HFFc6 (cell line): ENCODE results near the gene ATF5. TPM values are rescaled to one million over a fixed set of nuclear protein-coding genes. Genes with fewer than 3 reads are reported as not detected.

Experiments used
- DNase-seq: peaks from one replicate; pipeline ENCODE4 v3.0.0-alpha.2; 2018
- H3K27ac Mint-ChIP-seq: 2 replicates; pipeline ENCODE4 v1.8.0; 2020; ENCODE audit warnings: mild to moderate bottlenecking, mixed read lengths
- H3K27me3 Mint-ChIP-seq: 2 replicates; pipeline ENCODE4 v1.8.0; 2021; ENCODE audit warnings: mild to moderate bottlenecking, moderate library complexity, mixed read lengths; ENCODE audit not compliant: insufficient read depth
- H3K36me3 Mint-ChIP-seq: 2 replicates; pipeline ENCODE4 v1.8.0; 2021; ENCODE audit warnings: low read depth, mixed read lengths
- H3K4me1 Mint-ChIP-seq: 2 replicates; pipeline ENCODE4 v1.8.0; 2020; ENCODE audit warnings: low read depth, mixed read lengths
- H3K4me3 Mint-ChIP-seq: 2 replicates; pipeline ENCODE4 v1.8.0; 2020; ENCODE audit warnings: mild to moderate bottlenecking, moderate library complexity, mixed read lengths
- H3K9me3 Mint-ChIP-seq: 2 replicates; pipeline ENCODE4 v1.8.0; 2020; ENCODE audit warnings: mild to moderate bottlenecking, mixed read lengths
- CTCF ChIP-seq: fragments of 200-600 bp; sonication (generic); IDR thresholded peaks from 2 replicates; pipeline ENCODE4 v1.5.0; 2021; ENCODE audit warnings: antibody characterized with exemption, mild to moderate bottlenecking
- total RNA-seq, 6 experiments: library from RNA; stranded (reverse); fragmentation: NEBNext Ultra II Directional; extraction: Animal tissue kit (Norgen Biotek cat#: 25700); gene quantifications; 2 replicates in 1 of 6; 3 replicates in 5 of 6; pipeline ENCODE4 v1.2.3, GENCODE V29; 2021

The ATF5 gene
- total RNA-seq, 6 experiments from 2014 or later, result 38.2 to 44.4 (median 41.2) TPM

- no peaks in the 10 kb centered on the region for H3K36me3 Mint-ChIP-seq
- H3K9me3 Mint-ChIP-seq, result no peaks in the 10 kb centered on the region
- no peak overlapping the region; the same call in 1 of the 2 replicates for H3K4me3 Mint-ChIP-seq
- TF ChIP-seq CTCF, result no peak
- no peak overlapping the region for H3K27ac Mint-ChIP-seq
- peaks cover 3% of the 10 kb centered on the region for H3K4me1 Mint-ChIP-seq
- H3K27me3 Mint-ChIP-seq, result peaks cover 10% of the 10 kb centered on the region
- DNase-seq, result no peak
These were observed 37.6 kb upstream of the ATF5 start for GRCh38 chr19:49891393-49891792.

GRCh38 chr19:49892716-49893115 is 36.3 kb upstream of the ATF5 start:
- Mint-ChIP-seq H3K27me3 (peaks cover 11% of the 10 kb centered on the region), H3K4me1 (peaks cover 16% of the 10 kb centered on the region), H3K4me3 (no peak overlapping the region), H3K36me3 (no peaks in the 10 kb centered on the region), H3K9me3 (no peaks in the 10 kb centered on the region), H3K27ac (no peak overlapping the region)
- DNase-seq, result no peak
- TF ChIP-seq CTCF, result no peak

- Mint-ChIP-seq H3K4me3 (no peak overlapping the region), H3K9me3 (no peaks in the 10 kb centered on the region), H3K4me1 (peaks cover 20% of the 10 kb centered on the region), H3K27me3 (peaks cover 9% of the 10 kb centered on the region), H3K27ac (no peak overlapping the region), H3K36me3 (no peaks in the 10 kb centered on the region)
- TF ChIP-seq CTCF, result no peak
- DNase-seq, result no peak
These were observed 34.9 kb upstream of the ATF5 start for GRCh38 chr19:49894011-49894664.

GRCh38 chr19:49894879-49895565 is 34.0 kb upstream of the ATF5 start:
- H3K36me3 Mint-ChIP-seq, result no peaks in the 10 kb centered on the region
- TF ChIP-seq CTCF, result no peak
- no peak overlapping the region for H3K27ac Mint-ChIP-seq
- H3K27me3 Mint-ChIP-seq, result peaks cover 9% of the 10 kb centered on the region
- no peak for DNase-seq
- no peak overlapping the region for H3K4me3 Mint-ChIP-seq
- H3K4me1 Mint-ChIP-seq, result peaks cover 20% of the 10 kb centered on the region
- no peaks in the 10 kb centered on the region for H3K9me3 Mint-ChIP-seq

- Mint-ChIP-seq H3K27ac (no peak overlapping the region; the same call in 1 of the 2 replicates), H3K9me3 (no peaks in the 10 kb centered on the region), H3K4me3 (no peak overlapping the region), H3K27me3 (peaks cover 9% of the 10 kb centered on the region), H3K36me3 (no peaks in the 10 kb centered on the region), H3K4me1 (peaks cover 20% of the 10 kb centered on the region)
- no peak for TF ChIP-seq CTCF
- no peak for DNase-seq
These were observed 33.3 kb upstream of the ATF5 start for GRCh38 chr19:49895566-49896297.
